Neural cell (in vitro differentiated cells): ENCODE data around the gene KCNQ1OT1.

Experiments
- EP300 ChIP-seq: fragments of 450-650 bp; conservative IDR thresholded peaks from 2 replicates; pipeline ENCODE4 v1.6.1; 2014; ENCODE audit warnings: antibody characterized with exemption, mild to moderate bottlenecking, moderate library complexity; ENCODE audit not compliant: poor library complexity, severe bottlenecking
- EZH2 ChIP-seq: fragments of 200-600, 300-800 bp; shearing (Covaris generic), sonication (generic); IDR thresholded peaks from 2 replicates; pipeline ENCODE4 v1.6.1; 2014; ENCODE audit warnings: antibody characterized with exemption, low read length, borderline replicate concordance, mild to moderate bottlenecking; ENCODE audit not compliant: insufficient read depth, poor library complexity, severe bottlenecking
- RAD21 ChIP-seq: fragments of 450-650 bp; conservative IDR thresholded peaks from 2 replicates; pipeline ENCODE4 v1.6.1; 2014; ENCODE audit warnings: antibody characterized with exemption, mild to moderate bottlenecking, moderate library complexity
- SMC3 ChIP-seq: fragments of 450-650 bp; conservative IDR thresholded peaks from 2 replicates; pipeline ENCODE4 v1.6.1; 2014; ENCODE audit warnings: antibody characterized with exemption, mild to moderate bottlenecking, moderate library complexity; ENCODE audit not compliant: poor library complexity
- TAF1 ChIP-seq: IDR thresholded peaks from 2 replicates; pipeline ENCODE4 v1.6.1; 2012; ENCODE audit warnings: low read depth
- TF ChIP-seq, protein P1 (sequence below): fragments of 450-650 bp; IDR thresholded peaks from 2 replicates; pipeline ENCODE4 v1.5.1; 2014; ENCODE audit warnings: antibody characterized with exemption, mild to moderate bottlenecking, moderate library complexity; ENCODE audit not compliant: poor library complexity, severe bottlenecking
- TF ChIP-seq, protein P2 (sequence below): IDR thresholded peaks from 2 replicates; pipeline ENCODE4 v1.6.1; 2012; ENCODE audit warnings: borderline replicate concordance

DNA sequence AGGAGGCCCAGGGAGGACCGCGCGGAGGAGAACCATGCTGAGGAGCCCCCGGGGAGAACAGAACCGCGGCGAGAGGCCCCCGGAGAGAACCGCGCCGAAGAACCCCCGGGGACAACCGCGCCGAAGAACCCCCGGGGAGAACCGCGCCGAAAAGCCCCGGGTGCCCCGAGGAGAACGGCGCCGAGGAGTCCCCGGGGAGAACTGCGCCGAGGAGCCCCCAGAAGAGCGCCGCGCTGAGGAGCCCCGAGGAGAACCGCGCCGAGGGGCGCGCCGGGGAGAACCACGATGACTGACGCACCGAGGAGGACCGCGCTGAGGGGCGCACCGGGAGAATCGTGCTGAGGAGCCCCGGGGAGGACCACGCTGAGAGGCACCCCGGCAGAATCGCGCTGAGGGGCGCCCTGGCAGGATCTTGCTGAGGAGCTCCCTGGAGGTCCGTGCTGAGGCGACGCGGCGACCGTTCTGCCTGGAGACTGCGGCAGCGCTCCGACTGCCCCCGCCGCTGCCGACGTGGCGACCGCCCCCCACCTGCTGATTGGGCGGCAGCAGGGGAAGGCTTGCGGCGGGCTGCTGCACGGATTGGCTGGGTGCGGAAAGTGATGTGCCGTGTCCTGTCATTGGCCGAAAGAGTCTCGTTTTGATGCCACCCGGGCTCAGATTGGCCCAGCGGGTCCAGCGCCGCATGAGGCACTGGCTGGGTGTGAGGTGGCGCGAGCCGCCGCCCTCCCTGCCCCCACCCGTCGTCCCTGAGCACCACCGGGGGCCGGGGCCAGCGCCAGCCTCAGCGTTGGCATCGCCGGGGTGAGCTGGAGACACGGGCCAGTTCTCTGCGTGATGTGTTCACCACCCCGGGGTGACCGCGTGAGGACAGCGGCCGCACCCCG lies at the start of gene KCNQ1OT1:
- peak; percentile 95 for TF ChIP-seq TAF1
- TF ChIP-seq, protein P1, sequence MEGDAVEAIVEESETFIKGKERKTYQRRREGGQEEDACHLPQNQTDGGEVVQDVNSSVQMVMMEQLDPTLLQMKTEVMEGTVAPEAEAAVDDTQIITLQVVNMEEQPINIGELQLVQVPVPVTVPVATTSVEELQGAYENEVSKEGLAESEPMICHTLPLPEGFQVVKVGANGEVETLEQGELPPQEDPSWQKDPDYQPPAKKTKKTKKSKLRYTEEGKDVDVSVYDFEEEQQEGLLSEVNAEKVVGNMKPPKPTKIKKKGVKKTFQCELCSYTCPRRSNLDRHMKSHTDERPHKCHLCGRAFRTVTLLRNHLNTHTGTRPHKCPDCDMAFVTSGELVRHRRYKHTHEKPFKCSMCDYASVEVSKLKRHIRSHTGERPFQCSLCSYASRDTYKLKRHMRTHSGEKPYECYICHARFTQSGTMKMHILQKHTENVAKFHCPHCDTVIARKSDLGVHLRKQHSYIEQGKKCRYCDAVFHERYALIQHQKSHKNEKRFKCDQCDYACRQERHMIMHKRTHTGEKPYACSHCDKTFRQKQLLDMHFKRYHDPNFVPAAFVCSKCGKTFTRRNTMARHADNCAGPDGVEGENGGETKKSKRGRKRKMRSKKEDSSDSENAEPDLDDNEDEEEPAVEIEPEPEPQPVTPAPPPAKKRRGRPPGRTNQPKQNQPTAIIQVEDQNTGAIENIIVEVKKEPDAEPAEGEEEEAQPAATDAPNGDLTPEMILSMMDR = peak; percentile 36
- peak; percentile 51 for TF ChIP-seq EP300
- TF ChIP-seq RAD21 = no peak
- TF ChIP-seq, protein P2, sequence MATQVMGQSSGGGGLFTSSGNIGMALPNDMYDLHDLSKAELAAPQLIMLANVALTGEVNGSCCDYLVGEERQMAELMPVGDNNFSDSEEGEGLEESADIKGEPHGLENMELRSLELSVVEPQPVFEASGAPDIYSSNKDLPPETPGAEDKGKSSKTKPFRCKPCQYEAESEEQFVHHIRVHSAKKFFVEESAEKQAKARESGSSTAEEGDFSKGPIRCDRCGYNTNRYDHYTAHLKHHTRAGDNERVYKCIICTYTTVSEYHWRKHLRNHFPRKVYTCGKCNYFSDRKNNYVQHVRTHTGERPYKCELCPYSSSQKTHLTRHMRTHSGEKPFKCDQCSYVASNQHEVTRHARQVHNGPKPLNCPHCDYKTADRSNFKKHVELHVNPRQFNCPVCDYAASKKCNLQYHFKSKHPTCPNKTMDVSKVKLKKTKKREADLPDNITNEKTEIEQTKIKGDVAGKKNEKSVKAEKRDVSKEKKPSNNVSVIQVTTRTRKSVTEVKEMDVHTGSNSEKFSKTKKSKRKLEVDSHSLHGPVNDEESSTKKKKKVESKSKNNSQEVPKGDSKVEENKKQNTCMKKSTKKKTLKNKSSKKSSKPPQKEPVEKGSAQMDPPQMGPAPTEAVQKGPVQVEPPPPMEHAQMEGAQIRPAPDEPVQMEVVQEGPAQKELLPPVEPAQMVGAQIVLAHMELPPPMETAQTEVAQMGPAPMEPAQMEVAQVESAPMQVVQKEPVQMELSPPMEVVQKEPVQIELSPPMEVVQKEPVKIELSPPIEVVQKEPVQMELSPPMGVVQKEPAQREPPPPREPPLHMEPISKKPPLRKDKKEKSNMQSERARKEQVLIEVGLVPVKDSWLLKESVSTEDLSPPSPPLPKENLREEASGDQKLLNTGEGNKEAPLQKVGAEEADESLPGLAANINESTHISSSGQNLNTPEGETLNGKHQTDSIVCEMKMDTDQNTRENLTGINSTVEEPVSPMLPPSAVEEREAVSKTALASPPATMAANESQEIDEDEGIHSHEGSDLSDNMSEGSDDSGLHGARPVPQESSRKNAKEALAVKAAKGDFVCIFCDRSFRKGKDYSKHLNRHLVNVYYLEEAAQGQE = peak; percentile 64
- TF ChIP-seq EZH2 = no peak
- TF ChIP-seq SMC3 = no peak
